Caco-2 (cell line): ENCODE results near the gene GPATCH8. TPM values are rescaled to one million over a fixed set of nuclear protein-coding genes. Genes with fewer than 3 reads are reported as not detected.

Source experiments
- BruUV-seq: library from RNA; stranded (reverse); fragments of 400-500 nt; replicated peaks from 2 replicates; lab custom pipeline; 2021; lab: Mats Ljungman, UMichigan
- CTCF ChIA-PET: fragments of 300-600 bp; sonication (Branson Sonifier 250); formaldehyde crosslinking; loops from one replicate; lab custom pipeline; 2022; ENCODE audit warnings: antibody characterized with exemption; lab: Charles Lee
- POLR2A ChIA-PET: fragments of 300-600 bp; sonication (Branson Sonifier 250); formaldehyde crosslinking; loops from one replicate; lab custom pipeline; 2022; ENCODE audit warnings: antibody characterized with exemption; lab: Charles Lee
- DNase-seq, 2 experiments: peaks; one replicate each; pipeline versions ENCODE4 v3.0.0 to v3.0.0-alpha.2; 2020 to 2022
- H3K27me3 ChIP-seq: replicated peaks from 2 replicates; pipeline ENCODE4 v1.6.0; 2011; ENCODE audit warnings: low read length; ENCODE audit not compliant: control insufficient read depth, insufficient read depth
- H3K36me3 ChIP-seq: 2 replicates; pipeline ENCODE4 v1.5.1; 2011; ENCODE audit warnings: low read length; ENCODE audit not compliant: control insufficient read depth, insufficient read depth
- H3K4me1 ChIP-seq: fragments of 250-450 bp; sonication (Bioruptor Pico); 2 replicates; pipeline ENCODE4 v1.5.1; 2020; ENCODE audit warnings: mild to moderate bottlenecking
- H3K4me3 ChIP-seq: 2 replicates; pipeline ENCODE4 v1.5.1; 2011; ENCODE audit warnings: low read depth, mild to moderate bottlenecking, control low read depth, low read length
- H3K9me3 ChIP-seq: fragments of 250-450 bp; sonication (Bioruptor Pico); 2 replicates; pipeline ENCODE4 v1.5.1; 2020; ENCODE audit warnings: mild to moderate bottlenecking, moderate library complexity
- H3K27ac Mint-ChIP-seq: one replicate; pipeline ENCODE4 v1.8.0; 2022; ENCODE audit warnings: mixed read lengths; ENCODE audit not compliant: unreplicated experiment
- H3K27me3 Mint-ChIP-seq: one replicate; pipeline ENCODE4 v1.8.0; 2022; ENCODE audit warnings: mixed read lengths; ENCODE audit not compliant: insufficient read depth, unreplicated experiment
- H3K36me3 Mint-ChIP-seq: one replicate; pipeline ENCODE4 v1.8.0; 2022; ENCODE audit warnings: mild to moderate bottlenecking, mixed read lengths; ENCODE audit not compliant: insufficient read depth, unreplicated experiment
- H3K4me1 Mint-ChIP-seq: one replicate; pipeline ENCODE4 v1.8.0; 2022; ENCODE audit warnings: low read depth, mixed read lengths; ENCODE audit not compliant: unreplicated experiment
- H3K4me3 Mint-ChIP-seq: one replicate; pipeline ENCODE4 v1.8.0; 2022; ENCODE audit warnings: mild to moderate bottlenecking, moderate library complexity, mixed read lengths; ENCODE audit not compliant: unreplicated experiment
- H3K9me3 Mint-ChIP-seq: one replicate; pipeline ENCODE4 v1.8.0; 2022; ENCODE audit warnings: mixed read lengths; ENCODE audit not compliant: unreplicated experiment
- CTCF ChIP-seq, 2 experiments: fragments of 200-600 bp in 1 of 2; IDR thresholded peaks; 1 replicate in 1 of 2; 2 replicates in 1 of 2; pipeline versions ENCODE4 v1.5.1 to v1.8.0; 2011 to 2022; ENCODE audit warnings: antibody characterized with exemption in 1 of 2, control low read depth in 1 of 2, inconsistent platforms in 1 of 2, low read depth in 1 of 2, low read length in 1 of 2, mild to moderate bottlenecking in 1 of 2, moderate library complexity in 1 of 2; ENCODE audit not compliant: insufficient read depth in 1 of 2, severe bottlenecking in 1 of 2, unreplicated experiment in 1 of 2
- intact Hi-C: fragments of 100-400 bp; cut with micrococcal nuclease; formaldehyde crosslinking; loops from one replicate; pipeline ENCODE4 v1.10.0; 2022; ENCODE audit not compliant: unreplicated experiment
- total RNA-seq: library from RNA; stranded (reverse); gene quantifications from 2 replicates; pipeline ENCODE4 v1.2.3, GENCODE V29; 2022

The GPATCH8 gene
- total RNA-seq, 1 experiment from 2014 or later: 53.4 TPM

- Histone ChIP-seq H3K4me3 (no peak overlapping the region), H3K36me3 (no peaks in the 10 kb centered on the region), H3K4me1 (peaks cover 10% of the 10 kb centered on the region; the same call in 1 of the 2 replicates), H3K9me3 (no peaks in the 10 kb centered on the region), H3K27me3 (no peaks in the 10 kb centered on the region)
- Mint-ChIP-seq H3K4me3 (no peak overlapping the region), H3K27me3 (no peaks in the 10 kb centered on the region), H3K27ac (no peak overlapping the region), H3K4me1 (peaks cover 17% of the 10 kb centered on the region), H3K36me3 (no peaks in the 10 kb centered on the region), H3K9me3 (no peaks in the 10 kb centered on the region)
- BruUV-seq: no TSS peak
- intact Hi-C loops: no loop called here
- no peak for DNase-seq
- ChIA-PET CTCF (interaction anchor here (0.6 kb wide), 1 partner anchor 147 kb away, joined by 4 read pairs; no protein-coding TSS in a partner anchor), POLR2A (no interaction called here)
- no peak for TF ChIP-seq CTCF (IDR thresholded peaks at IDR 0.05; ENCODE audit: insufficient read depth in 1 of 2, low read depth in 1 of 2, low read length in 1 of 2, severe bottlenecking in 1 of 2, unreplicated experiment in 1 of 2)
Measured at GRCh38 chr17:44359458-44360143, 143.6 kb downstream of the GPATCH8 start.

DNA sequence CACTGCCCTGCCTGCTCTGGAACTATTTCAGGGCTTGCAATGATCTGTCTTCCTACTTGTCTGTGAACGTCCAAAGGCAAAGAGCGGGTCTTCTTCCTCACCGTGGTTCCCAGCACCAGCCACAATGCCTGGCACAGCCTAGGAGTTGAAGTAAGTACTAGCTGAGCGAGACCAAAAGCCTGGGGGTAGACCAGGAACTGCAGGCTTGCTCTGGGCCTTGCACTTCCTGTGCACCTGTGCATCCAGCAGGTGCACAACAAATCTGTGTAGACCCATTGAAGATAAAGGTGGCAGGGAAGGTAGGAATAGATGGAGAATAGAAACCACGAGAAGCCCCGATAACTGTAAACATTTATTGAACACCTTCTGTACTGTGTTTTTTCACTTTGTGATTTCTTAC is 144.2 kb downstream of the GPATCH8 start:
- ChIA-PET POLR2A (no interaction called here), CTCF (interaction anchor here (1.2 kb wide), 1 partner anchor 17 kb away, joined by 3 read pairs; no protein-coding TSS in a partner anchor)
- intact Hi-C loops: no loop called here
- Histone ChIP-seq H3K4me1 (peaks cover 10% of the 10 kb centered on the region; the same call in 1 of the 2 replicates), H3K36me3 (no peaks in the 10 kb centered on the region), H3K4me3 (no peak overlapping the region), H3K9me3 (no peaks in the 10 kb centered on the region), H3K27me3 (no peaks in the 10 kb centered on the region)
- Mint-ChIP-seq H3K27ac (no peak overlapping the region), H3K27me3 (no peaks in the 10 kb centered on the region), H3K4me3 (no peak overlapping the region), H3K4me1 (peaks cover 17% of the 10 kb centered on the region), H3K9me3 (no peaks in the 10 kb centered on the region), H3K36me3 (no peaks in the 10 kb centered on the region)
- BruUV-seq: no TSS peak
- TF ChIP-seq CTCF (IDR thresholded peaks at IDR 0.05; ENCODE audit: insufficient read depth in 1 of 2, low read depth in 1 of 2, low read length in 1 of 2, severe bottlenecking in 1 of 2, unreplicated experiment in 1 of 2): no peak
- no peak for DNase-seq

- H3K27ac Mint-ChIP-seq: no peak overlapping the region
- H3K4me1 Mint-ChIP-seq: peaks cover 17% of the 10 kb centered on the region
- BruUV-seq: no TSS peak
- intact Hi-C loops: no loop called here
- H3K9me3 Mint-ChIP-seq: no peaks in the 10 kb centered on the region
- Histone ChIP-seq H3K4me1 (peaks cover 10% of the 10 kb centered on the region; the same call in 1 of the 2 replicates), H3K9me3 (no peaks in the 10 kb centered on the region), H3K36me3 (no peaks in the 10 kb centered on the region), H3K4me3 (no peak overlapping the region), H3K27me3 (no peaks in the 10 kb centered on the region)
- H3K36me3 Mint-ChIP-seq: no peaks in the 10 kb centered on the region
- no peak for TF ChIP-seq CTCF (IDR thresholded peaks at IDR 0.05; ENCODE audit: insufficient read depth in 1 of 2, low read depth in 1 of 2, low read length in 1 of 2, severe bottlenecking in 1 of 2, unreplicated experiment in 1 of 2)
- POLR2A ChIA-PET: interaction anchor here (0.5 kb wide), 1 partner anchor 13 kb away, joined by 3 read pairs; the partner anchor contains the start of gene GRN
- no peak for DNase-seq
- no peak overlapping the region for H3K4me3 Mint-ChIP-seq
- H3K27me3 Mint-ChIP-seq: no peaks in the 10 kb centered on the region
- CTCF ChIA-PET: interaction anchor here (0.5 to 1.2 kb wide), 2 partner anchors 17 to 40 kb away, joined by 3 to 4 read pairs; no protein-coding TSS in a partner anchor
Measured at GRCh38 chr17:44358066-44358465, 145.1 kb downstream of the GPATCH8 start.
